RCC 7860 (cell line): Measurements from ENCODE around the gene NIM1K.
"Not testable (repeated sequence)": the region's sequence is repeated elsewhere in the genome, so short reads cannot be mapped to it uniquely, and the experiment has no call there.

Experiments used
- DNase-seq: peaks from one replicate; pipeline ENCODE4 v3.0.0-alpha.2; 2015; ENCODE audit warnings: low spot score
- FAIRE-seq: peaks from 2 replicates; lab custom pipeline; 2012; peaks lifted over from hg19 to GRCh38; lab: Jason Lieb, UNC

NIM1K gene

DNA sequence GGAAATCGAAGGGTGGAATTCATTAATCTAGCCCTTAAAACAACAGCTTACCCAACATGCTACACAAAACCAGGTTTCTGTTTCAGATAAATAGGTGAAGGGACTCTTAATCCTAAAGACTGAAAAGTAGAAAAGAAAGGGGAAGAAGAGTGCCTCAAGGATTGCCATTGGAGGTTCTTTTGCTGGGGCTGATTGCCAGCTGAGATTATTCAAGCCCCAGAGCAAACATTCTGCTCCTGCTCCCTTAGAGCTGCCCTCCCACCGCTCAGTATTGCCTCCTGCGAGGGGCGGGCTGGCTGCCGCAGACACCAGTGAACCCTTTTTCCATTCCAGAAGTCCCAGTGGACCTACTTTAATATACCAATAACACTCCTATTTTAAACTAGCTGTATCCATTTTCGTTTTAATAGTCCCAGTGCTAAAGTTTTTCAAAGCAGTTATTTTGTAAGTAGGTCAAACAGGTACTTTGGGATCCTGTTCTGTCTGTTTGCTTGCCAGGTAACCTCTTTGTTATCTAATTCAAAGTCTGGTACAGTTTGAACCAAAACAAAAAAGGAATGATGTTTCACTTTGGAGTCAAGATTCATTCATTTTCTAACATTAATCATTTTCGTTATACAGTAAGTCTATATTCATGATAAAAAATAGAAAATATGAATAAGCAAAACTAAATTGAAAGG lies 82.5 kb downstream of the NIM1K start:
- DNase-seq (no peak), FAIRE-seq (no peak)

DNA sequence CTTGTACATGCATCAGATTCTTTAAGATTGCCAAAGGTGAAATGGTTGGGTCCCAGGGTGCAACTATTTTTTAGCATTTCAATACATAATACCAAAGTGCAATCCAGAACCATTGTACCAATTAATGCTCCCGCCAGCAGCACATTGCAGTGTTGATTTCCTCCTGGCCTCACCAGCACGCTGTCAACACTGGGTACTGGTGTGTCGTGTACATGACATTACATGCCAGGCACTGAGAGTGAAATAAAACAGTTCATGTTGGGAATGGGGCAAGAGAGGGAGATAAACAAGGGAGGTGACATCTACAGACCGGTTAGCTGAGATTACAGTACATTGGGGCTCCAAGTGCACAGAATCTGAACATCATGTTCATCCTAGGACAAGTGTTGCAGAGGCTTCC lies 83.4 kb downstream of the NIM1K start:
- FAIRE-seq (no peak), DNase-seq (no peak)

DNA sequence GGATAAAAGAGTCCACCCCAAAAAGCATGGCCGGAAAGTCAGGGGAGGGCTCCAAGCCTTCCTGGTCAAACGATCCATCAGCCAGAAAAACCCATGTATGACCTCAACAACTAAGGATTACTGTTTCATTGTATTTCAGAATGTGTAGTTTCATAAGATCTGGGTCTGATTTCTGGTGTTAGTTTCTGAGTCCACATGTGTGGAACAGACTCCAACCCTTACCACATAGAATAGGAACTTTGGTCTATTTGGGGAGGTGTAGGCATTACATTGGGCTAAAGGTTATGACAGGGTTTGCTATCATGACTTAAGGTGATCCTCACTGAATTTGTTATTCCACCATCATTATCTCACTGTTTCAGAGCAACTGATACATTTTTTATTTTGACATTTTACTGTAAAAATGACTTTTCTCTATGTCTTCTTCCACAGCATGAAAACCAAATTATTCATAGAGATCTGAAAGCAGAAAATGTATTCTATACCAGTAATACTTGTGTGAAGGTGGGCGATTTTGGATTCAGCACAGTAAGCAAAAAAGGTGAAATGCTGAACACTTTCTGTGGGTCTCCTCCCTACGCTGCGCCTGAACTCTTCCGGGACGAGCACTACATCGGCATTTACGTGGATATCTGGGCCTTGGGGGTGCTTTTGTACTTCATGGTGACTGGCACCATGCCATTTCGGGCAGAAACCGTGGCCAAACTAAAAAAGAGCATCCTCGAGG lies 87.7 kb downstream of the NIM1K start:
- FAIRE-seq, result no peak
- no peak for DNase-seq

DNA sequence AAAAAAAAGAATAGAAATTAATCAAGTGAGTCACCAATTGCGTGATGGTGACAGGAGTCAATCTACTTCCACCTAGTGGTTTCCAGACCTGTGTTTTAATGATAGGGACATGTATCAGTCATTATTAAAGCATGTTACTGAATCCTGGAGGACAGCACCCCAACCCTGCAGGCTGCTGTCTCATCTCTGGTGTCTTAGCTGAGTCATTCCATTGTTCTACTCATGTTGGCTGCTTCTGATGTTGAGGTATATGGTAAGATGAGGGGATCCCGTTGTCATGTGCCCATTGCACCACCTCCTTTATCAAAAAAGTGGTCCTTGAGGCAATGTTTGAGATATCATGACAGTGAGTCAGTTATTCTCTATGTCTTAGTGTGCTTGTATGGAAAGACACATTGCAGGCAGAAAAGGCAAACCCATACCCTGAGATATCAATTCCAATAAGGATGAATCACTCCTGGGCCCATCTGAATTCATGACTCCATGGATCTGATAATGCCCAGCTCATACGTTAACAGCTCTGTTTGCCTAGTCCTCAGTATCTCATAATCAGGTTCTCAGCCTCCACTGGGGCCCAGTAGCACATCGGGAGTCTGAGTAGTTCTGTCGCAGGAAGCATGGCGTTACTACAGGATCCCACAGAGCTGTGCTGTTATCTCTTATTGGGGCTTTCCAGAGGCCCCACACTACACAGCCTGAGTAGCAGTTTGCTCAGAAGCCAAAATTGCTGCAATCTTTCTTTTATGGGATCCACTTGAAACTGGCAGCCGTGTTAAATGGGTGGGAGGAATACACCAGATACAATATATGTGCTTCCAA lies 90.0 kb downstream of the NIM1K start:
- DNase-seq (peak; percentile 20), FAIRE-seq (no peak)

DNA sequence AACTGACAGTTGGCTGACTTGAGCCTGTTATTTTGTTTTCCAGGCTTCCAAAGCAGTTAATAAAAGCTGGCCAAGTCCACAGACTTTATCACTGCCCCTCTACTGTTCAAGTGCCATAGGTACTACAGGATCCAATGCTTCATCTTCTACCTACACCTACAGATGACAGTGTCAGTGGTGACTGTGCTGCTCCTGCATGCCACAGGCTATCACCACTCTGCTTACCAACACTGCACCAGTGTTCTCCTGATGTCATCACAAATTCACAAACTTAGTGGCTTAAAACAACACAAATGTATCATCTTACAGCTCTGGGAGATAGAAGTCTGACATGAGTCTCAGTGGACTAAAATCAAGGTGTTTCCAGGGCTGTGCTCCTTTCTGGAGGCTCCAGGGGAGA lies 94.6 kb downstream of the NIM1K start:
- no peak for DNase-seq
- FAIRE-seq, result no peak

DNA sequence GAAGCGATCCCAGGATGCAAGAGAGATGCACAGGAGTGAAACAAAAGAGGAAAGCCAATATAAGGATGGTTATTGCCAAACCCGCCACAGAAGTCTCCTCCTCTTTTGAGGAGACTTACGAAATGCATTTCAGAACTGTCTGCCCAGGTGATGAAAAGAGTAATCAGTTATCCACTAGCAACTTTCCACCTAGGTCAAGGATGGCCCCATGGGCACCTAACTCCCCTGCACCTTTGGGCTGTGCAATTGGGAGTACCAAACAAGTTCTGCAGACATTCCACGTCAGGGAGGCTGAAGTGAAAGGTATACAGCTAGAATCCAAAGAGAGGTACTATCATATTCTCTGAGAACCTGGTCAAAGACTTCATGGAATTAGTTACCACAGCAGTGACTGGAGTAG lies 95.5 kb downstream of the NIM1K start:
- DNase-seq (no peak), FAIRE-seq (no peak)

DNA sequence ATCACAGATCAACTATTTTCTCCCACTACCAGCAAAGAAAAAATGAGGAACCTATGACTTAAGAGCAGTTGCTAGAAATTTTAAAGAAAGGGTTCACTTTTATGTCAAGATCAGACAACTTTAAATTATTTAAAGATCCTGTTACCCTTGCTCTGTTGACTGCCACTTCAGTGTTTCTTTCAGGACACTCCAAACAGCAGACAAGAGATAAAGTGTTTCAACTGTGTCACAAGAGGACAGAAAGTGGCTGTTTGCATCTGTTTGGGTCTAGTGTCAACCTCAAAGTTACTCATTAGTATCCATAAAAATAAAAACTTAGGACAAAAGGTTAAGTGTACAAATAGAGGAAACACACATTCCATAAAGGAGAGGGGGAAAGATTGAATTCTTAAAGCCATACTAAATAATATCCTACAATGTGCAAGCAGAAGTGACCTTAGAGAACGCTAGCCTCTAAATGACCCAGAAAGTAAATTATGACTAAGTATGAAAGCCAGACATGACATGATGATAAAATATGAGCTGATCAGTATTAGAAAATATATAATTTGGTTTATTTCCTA lies 96.3 kb downstream of the NIM1K start:
- no peak for FAIRE-seq

DNA sequence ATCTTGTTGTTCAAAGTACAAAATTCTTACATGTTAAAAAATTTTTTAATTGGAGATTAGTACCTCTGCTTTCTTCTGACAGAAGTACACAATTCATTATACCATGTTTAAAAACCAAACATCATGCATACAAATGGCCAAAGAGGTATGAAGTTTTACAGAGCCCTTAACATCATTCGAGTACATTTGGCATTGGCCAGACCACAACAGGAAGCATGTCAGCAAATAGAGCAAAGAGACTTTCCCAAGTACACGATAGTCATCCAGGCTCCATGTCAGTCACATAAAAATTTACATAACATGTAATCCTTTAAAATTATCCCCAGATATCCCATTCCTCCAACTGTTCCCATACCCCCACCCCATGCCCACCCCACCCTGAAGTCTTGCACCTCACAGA lies 98.7 kb downstream of the NIM1K start:
- no peak for FAIRE-seq
- DNase-seq, result no peak

More for the DNA sequence above, 96.3 kb downstream of the NIM1K start:
- DNase-seq, result no peak

DNA sequence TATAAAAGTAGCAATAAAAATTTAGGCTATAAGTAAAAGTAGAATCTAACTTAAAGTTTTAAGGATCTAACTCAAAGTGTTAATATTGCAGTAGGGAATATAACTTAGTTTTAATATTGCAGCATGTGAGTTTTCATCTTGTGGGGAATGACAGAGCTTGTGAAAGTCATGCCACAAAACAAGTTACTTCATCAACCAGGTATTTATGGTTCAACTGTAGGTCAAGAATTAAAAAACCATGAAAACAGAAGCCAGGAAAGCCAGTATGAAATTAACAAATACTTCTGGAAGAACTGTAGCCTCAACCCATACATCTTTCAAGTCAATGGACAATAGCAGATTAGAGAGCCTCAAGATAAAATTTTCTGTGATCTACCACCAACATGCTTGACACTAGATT lies 102.2 kb downstream of the NIM1K start:
- FAIRE-seq, result peak; percentile 63
- peak; percentile 26 for DNase-seq

DNA sequence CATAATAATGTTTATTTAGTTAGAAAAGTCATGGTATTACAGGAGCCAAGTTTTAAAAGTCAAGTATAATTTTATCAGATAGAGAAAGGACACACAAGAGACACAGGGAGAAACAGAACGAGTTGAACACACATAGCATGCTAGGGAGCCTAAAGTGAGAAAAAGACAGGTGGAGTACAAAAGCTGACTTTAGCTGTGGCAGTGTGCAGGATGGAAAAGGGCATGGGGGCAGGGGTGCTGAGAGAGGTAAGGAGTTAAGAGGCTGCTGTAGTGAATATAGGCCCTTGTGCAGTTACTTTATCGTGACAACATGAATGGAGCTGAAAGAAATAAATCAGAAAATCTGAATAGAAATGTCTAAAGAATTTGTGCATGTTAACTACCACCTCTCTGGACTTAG lies 103.2 kb downstream of the NIM1K start:
- DNase-seq, result no peak
- no peak for FAIRE-seq

DNA sequence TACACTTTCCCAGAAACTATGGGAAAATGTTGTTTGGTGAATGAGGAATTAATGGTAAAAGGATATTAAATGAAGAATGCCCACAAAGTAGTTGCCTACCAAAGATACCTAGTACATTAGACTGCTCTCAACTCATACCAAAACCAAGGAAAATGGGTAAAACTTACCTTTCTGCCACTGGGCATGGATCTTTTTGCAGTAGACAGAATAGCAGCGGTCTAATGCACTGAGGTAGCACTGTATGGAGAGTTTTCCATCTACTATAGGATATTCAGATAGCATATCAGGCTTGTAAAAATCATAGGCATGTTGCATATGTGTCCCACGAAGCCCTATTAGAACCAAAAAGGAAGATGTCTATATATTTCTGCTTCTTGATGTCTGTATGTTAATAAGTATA lies 104.8 kb downstream of the NIM1K start:
- FAIRE-seq (no peak), DNase-seq (no peak)

DNA sequence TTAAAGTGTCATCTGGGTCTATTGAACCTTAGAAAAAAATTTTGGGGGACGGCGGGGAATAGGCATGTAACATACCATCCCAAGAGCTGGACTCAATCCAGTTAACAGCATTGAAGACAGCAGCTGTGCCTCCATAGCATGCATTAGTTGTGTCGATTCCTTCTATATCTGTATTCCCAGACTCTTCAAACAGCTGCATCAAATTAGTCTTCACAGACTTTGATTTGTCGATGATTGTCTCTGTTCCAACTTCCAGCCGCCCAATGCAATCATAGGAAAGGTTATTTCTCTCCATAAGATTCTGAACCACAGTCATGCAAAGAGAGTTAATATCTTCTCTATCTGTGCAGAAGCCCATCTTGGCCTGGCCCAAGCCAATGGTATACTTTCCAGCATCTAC lies 106.4 kb downstream of the NIM1K start:
- FAIRE-seq (no peak), DNase-seq (no peak)

DNA sequence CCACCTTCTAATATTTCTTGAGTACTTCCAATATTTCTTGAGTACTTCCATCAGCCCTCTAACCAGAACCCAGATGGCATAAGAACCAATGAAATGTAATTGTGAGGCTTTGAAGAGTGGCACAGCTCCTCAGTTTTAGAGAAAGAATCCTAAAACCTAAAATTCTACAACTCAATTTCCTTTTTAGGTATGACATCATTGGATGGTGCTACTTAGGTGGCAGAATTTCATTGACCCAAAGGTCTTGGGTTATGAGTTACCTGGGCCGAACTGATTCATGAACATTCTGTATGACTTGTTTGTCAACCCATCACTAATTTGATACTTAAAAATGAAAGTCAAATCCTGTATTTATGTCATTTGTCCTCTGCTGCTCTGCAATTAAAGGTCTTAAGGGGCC lies 108.1 kb downstream of the NIM1K start:
- FAIRE-seq (no peak), DNase-seq (no peak)

DNA sequence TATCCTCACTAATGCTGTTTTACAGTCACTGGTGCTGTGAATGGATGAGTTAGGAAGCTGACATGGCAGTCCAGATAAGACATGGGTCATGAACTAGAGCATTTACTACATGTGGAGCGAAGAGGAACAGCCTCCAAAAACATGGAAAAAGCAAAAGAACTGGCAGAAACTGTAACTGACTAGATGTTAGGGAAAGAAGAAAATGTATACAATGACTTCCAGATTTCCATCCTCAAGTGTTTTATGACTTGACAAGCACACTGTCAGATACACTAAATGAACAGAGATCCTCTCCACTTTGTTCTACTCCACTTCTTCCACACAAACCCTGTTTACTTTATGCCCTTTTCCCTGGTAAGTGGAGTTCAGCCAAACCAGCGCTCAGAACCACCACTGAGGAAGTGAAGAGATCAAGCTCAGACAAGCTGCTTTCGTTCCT lies 109.6 kb downstream of the NIM1K start:
- no peak for DNase-seq
- FAIRE-seq, result no peak

DNA sequence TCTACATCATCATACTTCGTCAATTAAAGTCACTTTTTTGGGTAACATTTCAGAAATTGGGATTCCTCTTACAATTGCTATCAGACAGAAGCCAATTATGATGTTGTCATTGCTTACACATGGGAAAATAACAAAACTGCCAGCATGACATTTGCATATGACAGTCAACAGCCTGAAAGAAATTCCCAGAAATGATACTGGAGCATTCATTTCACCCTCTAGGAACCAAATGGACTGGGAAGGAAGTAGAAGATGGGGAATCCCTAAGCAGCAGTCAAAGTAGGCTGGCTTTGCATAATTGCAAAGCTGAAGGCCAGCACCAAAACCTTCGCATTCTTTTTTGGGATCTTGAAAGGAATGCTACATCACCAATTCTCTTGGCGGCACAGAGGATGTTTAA lies 110.5 kb downstream of the NIM1K start:
- DNase-seq (no peak), FAIRE-seq (no peak)

DNA sequence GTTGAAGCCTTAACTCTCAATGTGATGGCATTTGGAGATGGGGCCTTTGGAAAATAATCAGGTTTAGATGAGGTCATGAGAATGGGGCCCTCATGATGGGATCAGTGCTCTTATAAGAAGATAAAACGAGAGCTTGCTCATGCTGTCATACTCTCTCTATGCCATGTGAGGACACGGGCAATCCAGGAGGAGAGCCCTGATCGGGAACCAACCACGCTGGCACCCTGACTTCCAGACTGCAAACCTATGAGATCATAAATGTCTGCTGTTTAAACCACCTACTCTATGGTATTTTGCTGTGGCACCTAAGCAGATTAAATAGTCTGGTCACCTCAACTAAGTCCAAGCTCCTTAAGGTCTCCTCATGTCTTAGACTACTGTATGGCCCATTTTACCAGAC lies 111.2 kb downstream of the NIM1K start:
- DNase-seq (no peak), FAIRE-seq (no peak)

DNA sequence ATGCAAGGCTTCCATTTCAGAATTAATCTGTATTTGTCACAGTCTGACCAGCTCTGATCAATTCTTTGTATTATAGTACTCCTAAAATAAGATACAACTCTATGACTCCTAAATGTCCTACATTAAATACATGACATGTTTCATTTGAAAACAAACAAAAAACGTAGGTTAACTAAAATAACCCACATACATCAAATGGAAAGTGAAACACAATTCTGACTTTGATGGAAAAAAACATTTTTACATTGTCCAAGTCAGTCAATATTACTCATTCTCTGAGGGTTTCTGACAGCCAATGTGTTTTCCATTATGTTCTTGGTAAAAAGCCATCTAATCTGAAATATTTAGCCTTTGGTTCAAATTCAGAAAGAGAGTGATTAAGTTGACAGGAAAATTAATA lies 112.5 kb downstream of the NIM1K start:
- FAIRE-seq (no peak), DNase-seq (no peak)

DNA sequence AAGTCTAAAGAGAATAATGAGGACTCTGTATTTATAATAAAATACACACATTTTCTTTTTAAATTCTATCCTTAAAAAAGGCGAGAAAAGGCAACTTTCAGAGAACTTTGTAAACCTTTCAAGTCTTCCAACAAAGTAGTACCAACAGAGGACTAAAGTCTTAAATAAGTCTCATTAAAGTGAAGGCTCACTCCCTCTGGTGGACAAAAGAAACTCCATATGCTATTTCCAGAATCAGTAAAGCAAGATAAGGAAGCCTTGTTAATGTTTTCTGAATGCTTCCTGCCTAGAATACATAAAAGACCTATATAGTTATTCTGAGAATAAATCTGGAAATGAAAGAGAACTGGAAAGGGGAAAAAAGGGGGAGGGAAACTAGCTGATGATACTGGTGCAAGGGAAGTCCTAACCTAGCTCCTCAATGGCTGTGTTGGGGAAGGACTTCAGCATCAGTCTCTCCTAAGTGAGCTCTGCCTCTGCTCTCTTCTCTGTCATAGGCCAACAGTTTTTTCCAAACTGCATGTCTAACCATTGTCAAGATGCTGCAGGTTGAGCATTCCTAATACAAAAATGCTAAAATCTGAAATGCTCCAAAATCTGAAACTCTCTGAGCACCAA lies 114.0 kb downstream of the NIM1K start:
- peak; percentile 67 for DNase-seq
- FAIRE-seq, result peak; percentile 85

DNA sequence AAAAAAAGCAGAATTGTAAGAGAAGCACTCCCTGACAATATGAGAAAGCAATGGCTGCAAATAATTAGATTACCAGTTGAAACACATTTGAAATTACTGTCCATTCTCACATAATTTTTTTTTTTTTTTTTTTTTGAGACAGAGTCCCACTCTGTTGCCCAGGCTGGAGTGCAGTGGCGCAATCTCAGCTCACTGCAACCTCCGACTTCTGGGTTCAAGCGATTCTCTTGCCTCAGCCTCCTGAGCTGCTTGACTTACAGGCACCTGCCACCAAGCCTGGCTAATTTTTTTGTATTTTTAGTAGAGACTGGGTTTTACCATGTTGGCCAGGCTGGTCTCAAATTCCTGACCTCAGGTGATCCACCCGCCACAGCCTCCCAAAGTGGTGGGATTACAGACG lies 114.9 kb downstream of the NIM1K start:
- DNase-seq, FAIRE-seq: not testable (repeated sequence)

DNA sequence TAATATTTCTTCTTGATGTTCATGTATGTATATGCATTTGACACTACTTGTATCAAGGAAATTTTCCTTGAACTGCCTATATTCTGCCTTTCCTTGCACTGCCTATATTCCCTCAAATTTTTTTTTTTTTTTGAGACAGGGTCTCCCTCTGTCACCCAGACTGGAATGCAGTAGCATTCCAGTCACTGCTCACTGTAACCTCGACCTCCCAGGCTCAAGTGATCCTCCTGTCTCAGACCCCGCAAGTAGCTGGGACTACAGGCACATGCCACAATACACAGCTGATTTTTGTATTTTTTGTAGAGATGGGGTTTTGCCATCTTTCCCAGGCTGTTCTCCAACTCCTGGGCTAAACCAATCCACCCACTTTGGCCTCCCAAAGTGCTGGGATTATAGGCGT lies 117.1 kb downstream of the NIM1K start:
- no peak for FAIRE-seq
- DNase-seq, result no peak

DNA sequence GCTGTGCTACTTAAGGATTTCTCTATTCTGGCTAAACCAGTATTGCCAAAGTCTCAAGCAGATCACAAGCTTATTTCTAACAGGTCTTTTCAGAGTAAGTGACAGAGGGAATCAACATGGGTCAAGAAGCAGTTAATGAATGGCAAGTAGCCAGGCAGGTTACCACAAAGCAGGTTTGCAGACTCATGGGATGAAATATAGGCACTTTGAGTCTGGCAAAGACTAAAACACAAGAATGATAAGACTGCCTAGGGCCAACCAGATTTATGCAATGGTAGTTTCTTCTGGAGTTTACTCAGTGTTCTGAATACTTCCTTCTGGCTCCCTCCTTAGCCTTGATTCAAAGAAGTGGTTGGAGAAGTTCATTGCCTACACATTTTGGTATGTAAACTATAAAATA lies 117.6 kb downstream of the NIM1K start:
- DNase-seq (no peak), FAIRE-seq (peak; percentile 35)
